DOHH2 (cell line): ENCODE results near the gene HMCN2.

Experiments used
- CTCF ChIP-seq: fragments of 200-600 bp; sonication (generic); IDR thresholded peaks from one replicate; pipeline ENCODE4 v1.5.1; 2014; ENCODE audit warnings: antibody characterized with exemption, mild to moderate bottlenecking, low read depth, low read length; ENCODE audit not compliant: poor library complexity, severe bottlenecking
- EZH2phosphoT487 ChIP-seq: fragments of 200-600 bp; sonication (generic); IDR thresholded peaks from 2 replicates; pipeline ENCODE4 v1.6.1; 2017; ENCODE audit warnings: borderline replicate concordance, mild to moderate bottlenecking, antibody characterized with exemption, low read length, moderate library complexity, mixed read lengths

DNA sequence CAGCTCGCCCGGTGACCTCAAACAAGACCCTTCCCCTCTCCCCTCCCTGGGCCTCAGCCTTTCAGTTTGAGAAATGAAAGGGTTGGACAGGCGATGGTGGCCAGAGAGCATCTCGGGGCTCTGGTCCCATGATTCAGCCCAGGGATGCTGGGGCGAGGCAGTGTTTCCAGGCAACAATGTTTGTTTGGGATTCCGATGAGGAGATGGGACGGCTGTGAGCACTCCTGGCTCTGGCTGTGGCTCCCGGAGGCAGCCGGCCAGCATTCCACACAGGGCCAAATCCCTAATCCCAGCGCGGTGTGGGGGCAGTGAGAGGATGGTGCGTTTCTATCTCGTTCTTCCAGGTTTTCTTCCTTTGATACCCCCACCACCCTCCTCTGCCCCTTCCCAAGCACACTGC lies 66.0 kb downstream of the HMCN2 start:
- TF ChIP-seq CTCF (no peak), EZH2phosphoT487 (no peak)
